Gastroesophageal sphincter (tissue), 4 donors: ENCODE data around the gene EME2. TPM values are rescaled to one million over a fixed set of nuclear protein-coding genes. Genes with fewer than 3 reads are reported as not detected.

Source experiments
- ATAC-seq: fragments of 150-250 bp; one replicate; pipeline ENCODE4 v1.9.1; 2016; ENCODE audit warnings: mild to moderate bottlenecking, moderate library complexity
- H3K27ac ChIP-seq, 4 donors: fragments of 200-600 bp; sonication (generic) in 3 of 4; 1 replicate in 3 of 4; 2 replicates in 1 of 4; pipeline ENCODE4 v1.5.1; 2016 to 2019
- H3K27me3 ChIP-seq: fragments of 200-600 bp; sonication (generic); one replicate; pipeline ENCODE4 v1.5.1; 2019
- H3K36me3 ChIP-seq, 2 donors: fragments of 200-600 bp; sonication (generic); one replicate each; pipeline ENCODE4 v1.5.1; 2019; ENCODE audit warnings: control low read depth in 1 of 2
- H3K4me1 ChIP-seq, 3 donors: fragments of 200-600 bp; sonication (generic); 1 replicate in 2 of 3; 2 replicates in 1 of 3; pipeline ENCODE4 v1.5.1; 2016 to 2019; ENCODE audit warnings: control low read depth in 2 of 3
- H3K4me3 ChIP-seq, 2 donors: fragments of 200-600 bp; sonication (generic); one replicate each; pipeline ENCODE4 v1.5.1; 2019; ENCODE audit warnings: mild to moderate bottlenecking in 1 of 2, moderate library complexity in 1 of 2
- H3K9me3 ChIP-seq, 3 donors: fragments of 200-600 bp; sonication (generic); one replicate each; pipeline ENCODE4 v1.5.1; 2017 to 2019; ENCODE audit warnings: control low read depth in 2 of 3
- CTCF ChIP-seq, 4 experiments: fragments of 200-600 bp in 2 of 4; fragments of 450-650 bp in 2 of 4; sonication (generic) in 1 of 4; IDR thresholded peaks; one replicate each; pipeline ENCODE4 v1.5.1; 2017 to 2019; ENCODE audit warnings: antibody characterized with exemption in 4 of 4, mild to moderate bottlenecking in 2 of 4, moderate library complexity in 2 of 4
- EP300 ChIP-seq: sonication (generic); formaldehyde crosslinking; IDR thresholded peaks from one replicate; pipeline ENCODE4 v1.6.1; 2017; ENCODE audit warnings: antibody characterized with exemption, mild to moderate bottlenecking
- POLR2A ChIP-seq, 2 donors: fragments of 450-650 bp; IDR thresholded peaks; one replicate each; pipeline ENCODE4 v1.6.1; 2017; ENCODE audit warnings: antibody characterized with exemption in 2 of 2, mild to moderate bottlenecking in 2 of 2, moderate library complexity in 1 of 2
- POLR2AphosphoS5 ChIP-seq: sonication (generic); formaldehyde crosslinking; IDR thresholded peaks from one replicate; pipeline ENCODE4 v1.6.1; 2017; ENCODE audit warnings: antibody characterized with exemption
- WGBS, 2 donors: methylation state at CpG; one replicate each; pipeline ENCODE4 v1.1.5; 2018; ENCODE audit warnings: low coverage in 1 of 2; 5-methylcytosine and 5-hydroxymethylcytosine counted together
- total RNA-seq, 4 donors: library from RNA; depleted of rRNA; stranded (reverse); fragments of >200 nt; gene quantifications; one replicate each; pipeline ENCODE4 v1.1.0, GENCODE V29; 2016

EME2 gene
- total RNA-seq, 4 donors from 2014 or later = 4.6 to 20.4 (median 7.7) TPM

GRCh38 chr16:1784977-1785845, 12.6 kb downstream of the EME2 start:
- TF ChIP-seq CTCF (IDR thresholded peaks at IDR 0.05) (no peak), EP300 (no peak), POLR2A (IDR thresholded peaks at IDR 0.05) (no peak), POLR2AphosphoS5 (no peak)
- no peak for ATAC-seq
- no peak overlapping the region for H3K4me3 ChIP-seq
- H3K27me3 ChIP-seq = no peaks in the 10 kb centered on the region
- no peak overlapping the region for H3K27ac ChIP-seq
- peaks cover 0 to 62% of the 10 kb centered on the region in 2 donors for H3K36me3 ChIP-seq
- WGBS, 2 donors = 91 to 100% methylated on average over 4 to 13 of the region's 26 CpGs
- no peaks in the 10 kb centered on the region for H3K9me3 ChIP-seq
- H3K4me1 ChIP-seq = peaks cover 3 to 64% (median 29%) of the 10 kb centered on the region in 3 donors

- peaks cover 3 to 58% (median 27%) of the 10 kb centered on the region in 3 donors for H3K4me1 ChIP-seq
- H3K9me3 ChIP-seq = no peaks in the 10 kb centered on the region
- ATAC-seq = no peak
- H3K27me3 ChIP-seq = no peaks in the 10 kb centered on the region
- TF ChIP-seq CTCF (IDR thresholded peaks at IDR 0.05) (no peak), POLR2A (IDR thresholded peaks at IDR 0.05) (no peak), POLR2AphosphoS5 (no peak), EP300 (no peak)
- H3K36me3 ChIP-seq = peaks cover 0 to 62% of the 10 kb centered on the region in 2 donors
- no peak overlapping the region for H3K27ac ChIP-seq
- 50 to 92% methylated on average over 2 of the region's 14 CpGs for WGBS, 2 donors
- H3K4me3 ChIP-seq = no peak overlapping the region
Observed at GRCh38 chr16:1785846-1786170, 13.2 kb downstream of the EME2 start.

GRCh38 chr16:1786242-1787055, 13.8 kb downstream of the EME2 start:
- Histone ChIP-seq H3K9me3 (no peaks in the 10 kb centered on the region), H3K4me3 (no peak overlapping the region), H3K27me3 (no peaks in the 10 kb centered on the region), H3K36me3 (peaks cover 0 to 66% of the 10 kb centered on the region in 2 donors), H3K27ac (no peak overlapping the region), H3K4me1 (peaks cover 0 to 52% (median 20%) of the 10 kb centered on the region in 3 donors)
- ATAC-seq = no peak
- no CpG with 5 or more reads among the region's 51 CpGs for WGBS, 2 donors
- TF ChIP-seq POLR2A (IDR thresholded peaks at IDR 0.05) (no peak), POLR2AphosphoS5 (no peak), CTCF (IDR thresholded peaks at IDR 0.05) (no peak), EP300 (no peak)

- WGBS, 2 donors = 100% methylated on average over 1 of the region's 6 CpGs; no CpG with 5 or more reads in 1 of the 2 donors
- Histone ChIP-seq H3K36me3 (peaks cover 0 to 71% of the 10 kb centered on the region in 2 donors), H3K27me3 (no peaks in the 10 kb centered on the region), H3K4me3 (no peak overlapping the region), H3K4me1 (peaks cover 0 to 48% (median 18%) of the 10 kb centered on the region in 3 donors), H3K27ac (no peak overlapping the region), H3K9me3 (no peaks in the 10 kb centered on the region)
- TF ChIP-seq POLR2AphosphoS5 (no peak), EP300 (no peak), POLR2A (IDR thresholded peaks at IDR 0.05) (no peak), CTCF (IDR thresholded peaks at IDR 0.05) (no peak)
- no peak for ATAC-seq
Observed at GRCh38 chr16:1787056-1787321, 14.4 kb downstream of the EME2 start.
